ENCODE measurements around the gene PRDX2. TPM values are rescaled to one million over a fixed set of nuclear protein-coding genes. Genes with fewer than 3 reads are reported as not detected.

PRDX2 gene
- total RNA-seq, result 278 and 282 TPM in 2 replicates

- intact Hi-C loops (cut with micrococcal nuclease), result no loop called here
These were observed at the start of gene PRDX2, which contains the start of gene THSD8 for GRCh38 chr19:12801466-12802266. Gene PRDX2, minus strand, starts transcription at chr19:12801800. Its CDS starts 539 bp downstream, at chr19:12801261. Gene THSD8, plus strand, starts transcription at chr19:12802069. Its CDS starts 3 bp downstream, at chr19:12802072.

- intact Hi-C loops (cut with micrococcal nuclease), result loop anchor here (1.0 to 5.0 kb wide), 3 partner anchors 81 to 171 kb away; no protein-coding TSS in a partner anchor
These were observed 45.8 kb upstream of the PRDX2 start for GRCh38 chr19:12847159-12848139.

- intact Hi-C loops (cut with micrococcal nuclease), result loop anchor here (1.0 to 5.0 kb wide), 3 partner anchors 80 to 170 kb away; no protein-coding TSS in a partner anchor
These were observed 45.0 kb upstream of the PRDX2 start for GRCh38 chr19:12846613-12847012.

- intact Hi-C loops (cut with micrococcal nuclease), result no loop called here
These were observed 42.6 kb upstream of the PRDX2 start for GRCh38 chr19:12843999-12844732.

DNA sequence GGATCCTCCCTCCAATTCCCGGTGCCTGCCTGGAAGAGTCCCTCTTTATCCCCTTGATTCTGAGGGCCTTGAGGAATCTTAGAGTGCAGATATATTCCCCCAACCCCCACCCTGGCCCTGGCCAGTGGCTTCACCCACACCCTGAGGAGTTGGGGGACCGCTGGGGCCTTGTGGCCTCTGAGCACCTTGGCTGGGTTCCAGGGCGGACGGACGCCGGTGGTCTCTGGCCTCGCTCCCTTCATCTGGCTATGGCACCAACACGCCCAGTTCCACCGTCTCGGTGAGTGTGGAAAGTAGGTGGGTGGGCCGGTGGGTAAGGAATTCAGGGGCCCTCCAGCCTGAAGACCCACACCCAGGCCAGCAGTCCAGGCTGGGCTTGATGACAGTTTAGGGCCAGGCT lies 41.7 kb upstream of the PRDX2 start:
- intact Hi-C loops (cut with micrococcal nuclease), result no loop called here

DNA sequence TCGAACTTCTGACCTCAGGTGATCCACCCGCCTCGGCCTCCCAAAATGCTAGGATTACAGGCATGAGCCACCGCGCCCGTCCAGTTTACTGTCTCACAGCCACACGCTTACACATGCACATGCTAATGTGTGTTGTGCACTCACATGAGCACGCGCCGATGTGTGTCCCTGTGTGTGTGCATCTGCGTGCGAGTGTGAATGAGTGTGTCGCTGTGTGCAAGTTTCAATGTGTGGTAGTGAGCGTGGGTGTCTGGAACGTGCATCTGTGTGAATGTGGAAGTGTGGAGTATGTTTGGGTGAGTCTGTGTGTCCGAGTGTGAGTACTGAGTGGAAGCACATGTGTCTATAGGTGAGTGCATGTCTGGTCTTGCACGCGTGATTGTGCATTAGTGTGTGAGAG lies 40.9 kb upstream of the PRDX2 start:
- intact Hi-C loops (cut with micrococcal nuclease), result no loop called here

- intact Hi-C loops (cut with micrococcal nuclease), result no loop called here
These were observed 39.5 kb upstream of the PRDX2 start for GRCh38 chr19:12841094-12841493.

- intact Hi-C loops (cut with micrococcal nuclease), result no loop called here
These were observed 38.8 kb upstream of the PRDX2 start for GRCh38 chr19:12840091-12841079.

DNA sequence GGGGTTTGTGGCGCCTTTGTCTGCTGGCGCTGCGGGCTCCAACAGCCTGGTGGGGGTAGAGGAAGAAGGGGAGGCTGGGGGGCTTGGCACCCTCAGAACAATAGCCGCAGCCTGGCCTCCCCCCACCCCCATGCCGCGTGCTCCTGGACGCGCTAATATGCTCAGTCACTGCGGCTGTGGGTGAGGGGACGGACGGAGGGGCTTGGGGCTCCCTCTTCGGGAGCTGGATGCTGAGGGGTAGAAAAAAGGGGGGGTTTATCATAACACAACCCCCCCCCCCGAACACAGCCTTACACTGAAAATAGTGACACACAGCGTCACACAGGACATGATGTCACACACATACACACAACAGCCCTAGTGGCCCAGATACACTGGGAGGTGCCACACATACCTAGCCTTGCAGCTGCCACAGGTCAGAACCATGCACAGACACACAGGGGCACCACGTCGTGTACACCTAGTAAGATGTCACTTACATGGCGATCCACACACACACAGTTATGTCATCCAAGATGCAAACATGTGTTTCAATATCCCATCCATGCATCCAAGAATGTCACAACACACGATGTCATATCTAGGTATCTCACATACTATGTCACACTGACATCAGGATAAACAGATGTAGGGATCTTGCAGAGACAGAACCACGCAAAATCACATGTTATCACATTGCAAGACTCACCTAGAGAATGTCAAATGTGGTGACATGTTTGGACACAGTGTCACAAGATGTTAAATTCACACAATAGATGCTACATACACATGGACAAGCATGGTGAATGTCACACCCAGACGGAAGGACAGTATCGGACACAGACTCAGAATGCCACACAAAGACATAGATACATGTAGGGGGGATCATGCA lies 37.5 kb upstream of the PRDX2 start:
- intact Hi-C loops (cut with micrococcal nuclease), result no loop called here

GRCh38 chr19:12838182-12838885 lies 36.7 kb upstream of the PRDX2 start, which contains the start of gene MAST1:
Gene MAST1, plus strand, starts transcription at chr19:12838515. Its CDS starts 58 bp downstream, at chr19:12838573.
- intact Hi-C loops (cut with micrococcal nuclease), result no loop called here

- intact Hi-C loops (cut with micrococcal nuclease), result no loop called here
These were observed 35.6 kb upstream of the PRDX2 start for GRCh38 chr19:12837225-12837624.

- intact Hi-C loops (cut with micrococcal nuclease), result no loop called here
These were observed 34.9 kb upstream of the PRDX2 start for GRCh38 chr19:12836529-12836863.

GRCh38 chr19:12834976-12835757 lies 33.6 kb upstream of the PRDX2 start:
- intact Hi-C loops (cut with micrococcal nuclease), result no loop called here

- intact Hi-C loops (cut with micrococcal nuclease), result no loop called here
These were observed 33.0 kb upstream of the PRDX2 start, which contains the start of gene RTBDN for GRCh38 chr19:12834566-12834943. Gene RTBDN, minus strand, starts transcription at chr19:12834579. Its CDS starts 4,600 bp downstream, at chr19:12829979.

DNA sequence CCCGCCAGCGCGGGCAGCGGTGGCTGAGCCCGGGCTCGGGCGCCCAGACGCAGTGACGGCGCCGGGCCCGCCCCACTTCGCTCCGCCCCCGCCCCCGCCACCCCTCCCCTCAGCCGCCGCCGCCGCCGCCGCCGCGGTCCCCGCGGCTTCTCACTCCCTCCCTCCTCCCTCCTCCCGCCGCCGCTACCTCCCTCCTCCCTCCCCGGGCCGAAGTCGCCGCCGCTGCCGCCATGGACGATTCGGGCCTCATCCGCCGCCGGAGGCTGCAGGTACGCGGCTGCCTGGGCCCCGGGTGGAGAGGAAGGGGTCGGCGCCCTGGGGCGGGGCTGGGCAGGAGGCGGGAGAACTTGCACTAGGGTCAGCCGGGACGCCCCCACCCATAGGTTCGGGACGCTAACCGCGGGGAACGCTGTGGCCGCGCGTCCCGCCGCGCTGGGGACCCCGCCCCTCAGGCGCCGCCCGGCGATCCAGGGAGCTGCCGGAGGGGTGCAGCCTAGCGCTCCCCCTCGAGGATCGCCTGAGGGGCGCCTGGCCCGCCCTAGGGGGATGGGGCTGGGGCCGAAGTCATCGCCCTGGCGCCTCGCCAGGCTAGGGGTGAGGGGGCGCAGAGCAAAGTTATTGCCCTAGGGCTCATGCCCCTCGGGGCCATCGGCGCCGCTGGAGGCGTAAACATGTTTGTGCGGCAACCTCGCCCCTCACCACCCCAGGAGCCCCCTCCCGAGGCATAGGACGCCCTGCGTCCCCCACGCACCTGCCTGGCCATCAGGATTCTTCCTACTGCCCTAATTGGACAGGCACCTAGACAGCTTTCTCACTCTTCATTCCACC lies 32.4 kb upstream of the PRDX2 start:
- intact Hi-C loops (cut with micrococcal nuclease), result no loop called here

GRCh38 chr19:12833418-12833737 lies 31.8 kb upstream of the PRDX2 start:
- intact Hi-C loops (cut with micrococcal nuclease), result no loop called here

- intact Hi-C loops (cut with micrococcal nuclease), result no loop called here
These were observed 26.9 kb upstream of the PRDX2 start for GRCh38 chr19:12828494-12828893.

All from T-helper 2 cell treated with Interferon-gamma antibody and Interleukin-4, amounts not matched to agents 100 ng/mL and 5 ng/mL, for 36 hours (primary cell).